WTC11 (cell line): ENCODE results near the gene MYO15A. TPM values are rescaled to one million over a fixed set of nuclear protein-coding genes. Genes with fewer than 3 reads are reported as not detected.
A peak's percentile ranks its signal among the peaks of the same experiment; 100 is the strongest.

ENCODE experiments used
- ATF1 ChIP-seq: sonication (generic); formaldehyde crosslinking; IDR thresholded peaks from 2 replicates; pipeline ENCODE4 v1.8.1; 2023; ENCODE audit warnings: mild to moderate bottlenecking, moderate library complexity, missing genetic modification reagents
- CREM ChIP-seq: sonication (generic); formaldehyde crosslinking; IDR thresholded peaks from 2 replicates; pipeline ENCODE4 v1.8.1; 2022; ENCODE audit warnings: mild to moderate bottlenecking, missing genetic modification reagents, moderate library complexity
- ETV6 ChIP-seq: sonication (generic); formaldehyde crosslinking; IDR thresholded peaks from 2 replicates; pipeline ENCODE4 v1.8.1; 2022; ENCODE audit warnings: mild to moderate bottlenecking, missing genetic modification reagents
- FOXJ3 ChIP-seq: sonication (generic); formaldehyde crosslinking; IDR thresholded peaks from 2 replicates; pipeline ENCODE4 v1.9.0; 2021; ENCODE audit warnings: missing genetic modification reagents, mild to moderate bottlenecking, borderline replicate concordance
- FOXK1 ChIP-seq: sonication (generic); formaldehyde crosslinking; IDR thresholded peaks from 2 replicates; pipeline ENCODE4 v1.8.0; 2022; ENCODE audit warnings: mild to moderate bottlenecking, moderate library complexity, missing genetic modification reagents
- FOXP1 ChIP-seq: sonication (generic); formaldehyde crosslinking; IDR thresholded peaks from 2 replicates; pipeline ENCODE4 v1.8.0; 2022; ENCODE audit warnings: missing genetic modification reagents, mild to moderate bottlenecking, moderate library complexity, borderline replicate concordance
- IRF2 ChIP-seq: sonication (generic); formaldehyde crosslinking; IDR thresholded peaks from 2 replicates; pipeline ENCODE4 v1.8.0; 2022; ENCODE audit warnings: low read depth, missing genetic modification reagents, borderline replicate concordance
- KAT7 ChIP-seq: sonication (generic); formaldehyde crosslinking; IDR thresholded peaks from 2 replicates; pipeline ENCODE4 v1.8.1; 2023; ENCODE audit warnings: missing genetic modification reagents, mild to moderate bottlenecking, borderline replicate concordance
- NR2C2 ChIP-seq: sonication (generic); formaldehyde crosslinking; IDR thresholded peaks from 2 replicates; pipeline ENCODE4 v1.8.0; 2022; ENCODE audit warnings: mild to moderate bottlenecking, missing genetic modification reagents
- TEAD1 ChIP-seq: sonication (generic); formaldehyde crosslinking; IDR thresholded peaks from 2 replicates; pipeline ENCODE4 v1.8.0; 2022; ENCODE audit warnings: mild to moderate bottlenecking, missing genetic modification reagents
- ZNF263 ChIP-seq: sonication (generic); formaldehyde crosslinking; IDR thresholded peaks from 2 replicates; pipeline ENCODE4 v1.8.1; 2022; ENCODE audit warnings: low read depth, mild to moderate bottlenecking, moderate library complexity, missing genetic modification reagents
- ZNF317 ChIP-seq: sonication (generic); formaldehyde crosslinking; IDR thresholded peaks from 2 replicates; pipeline ENCODE4 v1.8.1; 2023; ENCODE audit warnings: low read depth, mild to moderate bottlenecking, moderate library complexity, missing genetic modification reagents, borderline replicate concordance
- ZNF423 ChIP-seq: fragments of 250-450 bp; sonication (Bioruptor Pico); IDR thresholded peaks from 2 replicates; pipeline ENCODE4 v2.1.2; 2022; ENCODE audit warnings: mild to moderate bottlenecking, moderate library complexity
- ZNF671 ChIP-seq: fragments of 250-450 bp; sonication (Bioruptor Pico); IDR thresholded peaks from 2 replicates; pipeline ENCODE4 v1.8.0; 2021; ENCODE audit warnings: mild to moderate bottlenecking
- total RNA-seq: library from RNA; stranded (reverse); gene quantifications from 3 replicates; pipeline ENCODE4 v1.2.3, GENCODE V29; 2021
- TF ChIP-seq, protein P1 (sequence below): fragments of 250-450 bp; sonication (Bioruptor Pico); IDR thresholded peaks from 2 replicates; pipeline ENCODE4 v2.1.2; 2022; ENCODE audit warnings: mild to moderate bottlenecking, moderate library complexity
- TF ChIP-seq, protein P2 (sequence below): sonication (generic); formaldehyde crosslinking; IDR thresholded peaks from 2 replicates; pipeline ENCODE4 v1.8.1; 2022; ENCODE audit warnings: low read depth, mild to moderate bottlenecking, moderate library complexity, missing genetic modification reagents, borderline replicate concordance
- TF ChIP-seq, protein P3 (sequence below): sonication (generic); formaldehyde crosslinking; IDR thresholded peaks from 2 replicates; pipeline ENCODE4 v1.8.1; 2023; ENCODE audit warnings: mild to moderate bottlenecking, missing genetic modification reagents, moderate library complexity
- TF ChIP-seq, protein P4 (sequence below): sonication (generic); formaldehyde crosslinking; IDR thresholded peaks from 2 replicates; pipeline ENCODE4 v1.8.1; 2022; ENCODE audit warnings: mild to moderate bottlenecking, moderate library complexity, missing genetic modification reagents
- TF ChIP-seq, protein P5 (sequence below): sonication (generic); formaldehyde crosslinking; IDR thresholded peaks from 2 replicates; pipeline ENCODE4 v1.8.1; 2023; ENCODE audit warnings: mild to moderate bottlenecking, missing genetic modification reagents
- TF ChIP-seq, protein P6 (sequence below): sonication (generic); formaldehyde crosslinking; IDR thresholded peaks from 2 replicates; pipeline ENCODE4 v1.8.0; 2023; ENCODE audit warnings: missing genetic modification reagents
- TF ChIP-seq, protein P7 (sequence below): fragments of 250-450 bp; sonication (Bioruptor Pico); IDR thresholded peaks from 2 replicates; pipeline ENCODE4 v1.9.0; 2021; ENCODE audit warnings: mild to moderate bottlenecking, borderline replicate concordance

MYO15A gene
- total RNA-seq, 1 experiment from 2014 or later: 2.6 TPM

DNA sequence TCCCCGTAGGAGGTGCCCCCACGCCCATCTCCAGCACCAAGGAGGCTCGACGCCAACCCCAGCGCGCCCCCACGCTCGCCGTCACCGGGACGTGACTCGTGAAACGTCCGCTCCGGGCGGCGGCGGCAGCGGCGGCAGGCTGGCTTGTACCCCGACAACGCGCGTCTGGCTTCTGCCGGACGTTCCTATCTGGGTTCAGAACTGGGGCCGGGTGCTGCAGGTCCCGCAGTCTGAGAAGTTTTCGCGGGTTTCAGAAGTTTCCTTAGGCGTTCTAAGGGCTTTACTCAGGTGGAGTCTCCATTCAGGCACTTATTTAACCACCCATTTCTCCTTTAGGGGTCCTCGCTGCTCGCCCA lies 74.4 kb downstream of the MYO15A start (continued):
- TF ChIP-seq, protein P1, sequence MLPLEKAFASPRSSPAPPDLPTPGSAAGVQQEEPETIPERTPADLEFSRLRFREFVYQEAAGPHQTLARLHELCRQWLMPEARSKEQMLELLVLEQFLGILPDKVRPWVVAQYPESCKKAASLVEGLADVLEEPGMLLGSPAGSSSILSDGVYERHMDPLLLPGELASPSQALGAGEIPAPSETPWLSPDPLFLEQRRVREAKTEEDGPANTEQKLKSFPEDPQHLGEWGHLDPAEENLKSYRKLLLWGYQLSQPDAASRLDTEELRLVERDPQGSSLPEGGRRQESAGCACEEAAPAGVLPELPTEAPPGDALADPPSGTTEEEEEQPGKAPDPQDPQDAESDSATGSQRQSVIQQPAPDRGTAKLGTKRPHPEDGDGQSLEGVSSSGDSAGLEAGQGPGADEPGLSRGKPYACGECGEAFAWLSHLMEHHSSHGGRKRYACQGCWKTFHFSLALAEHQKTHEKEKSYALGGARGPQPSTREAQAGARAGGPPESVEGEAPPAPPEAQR (CRISPR knock-in tag): no peak
- TF ChIP-seq, protein P2, sequence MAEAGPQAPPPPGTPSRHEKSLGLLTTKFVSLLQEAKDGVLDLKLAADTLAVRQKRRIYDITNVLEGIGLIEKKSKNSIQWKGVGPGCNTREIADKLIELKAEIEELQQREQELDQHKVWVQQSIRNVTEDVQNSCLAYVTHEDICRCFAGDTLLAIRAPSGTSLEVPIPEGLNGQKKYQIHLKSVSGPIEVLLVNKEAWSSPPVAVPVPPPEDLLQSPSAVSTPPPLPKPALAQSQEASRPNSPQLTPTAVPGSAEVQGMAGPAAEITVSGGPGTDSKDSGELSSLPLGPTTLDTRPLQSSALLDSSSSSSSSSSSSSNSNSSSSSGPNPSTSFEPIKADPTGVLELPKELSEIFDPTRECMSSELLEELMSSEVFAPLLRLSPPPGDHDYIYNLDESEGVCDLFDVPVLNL (CRISPR knock-in tag): no peak
- TF ChIP-seq, protein P3, sequence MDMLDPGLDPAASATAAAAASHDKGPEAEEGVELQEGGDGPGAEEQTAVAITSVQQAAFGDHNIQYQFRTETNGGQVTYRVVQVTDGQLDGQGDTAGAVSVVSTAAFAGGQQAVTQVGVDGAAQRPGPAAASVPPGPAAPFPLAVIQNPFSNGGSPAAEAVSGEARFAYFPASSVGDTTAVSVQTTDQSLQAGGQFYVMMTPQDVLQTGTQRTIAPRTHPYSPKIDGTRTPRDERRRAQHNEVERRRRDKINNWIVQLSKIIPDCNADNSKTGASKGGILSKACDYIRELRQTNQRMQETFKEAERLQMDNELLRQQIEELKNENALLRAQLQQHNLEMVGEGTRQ (CRISPR knock-in tag): no peak; the same call in 1 of the 2 replicates
- TF ChIP-seq ZNF423 (CRISPR knock-in tag) (no peak), FOXP1 (CRISPR knock-in tag) (0 out of 2 replicates have a peak, but pooled peaks have one; percentile 0), ATF1 (no peak), CREM (no peak), FOXJ3 (CRISPR knock-in tag) (no peak), TEAD1 (CRISPR knock-in tag) (no peak), NR2C2 (CRISPR knock-in tag) (no peak), ETV6 (CRISPR knock-in tag) (0 out of 2 replicates have a peak, but pooled peaks have one; percentile 10), ZNF671 (CRISPR knock-in tag) (no peak), IRF2 (CRISPR knock-in tag) (no peak), ZNF263 (CRISPR knock-in tag) (no peak), KAT7 (CRISPR knock-in tag) (no peak), ZNF317 (CRISPR knock-in tag) (no peak), FOXK1 (CRISPR knock-in tag) (no peak)
- TF ChIP-seq, protein P4, sequence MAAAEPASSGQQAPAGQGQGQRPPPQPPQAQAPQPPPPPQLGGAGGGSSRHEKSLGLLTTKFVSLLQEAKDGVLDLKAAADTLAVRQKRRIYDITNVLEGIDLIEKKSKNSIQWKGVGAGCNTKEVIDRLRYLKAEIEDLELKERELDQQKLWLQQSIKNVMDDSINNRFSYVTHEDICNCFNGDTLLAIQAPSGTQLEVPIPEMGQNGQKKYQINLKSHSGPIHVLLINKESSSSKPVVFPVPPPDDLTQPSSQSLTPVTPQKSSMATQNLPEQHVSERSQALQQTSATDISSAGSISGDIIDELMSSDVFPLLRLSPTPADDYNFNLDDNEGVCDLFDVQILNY (CRISPR knock-in tag): no peak
- TF ChIP-seq, protein P5, sequence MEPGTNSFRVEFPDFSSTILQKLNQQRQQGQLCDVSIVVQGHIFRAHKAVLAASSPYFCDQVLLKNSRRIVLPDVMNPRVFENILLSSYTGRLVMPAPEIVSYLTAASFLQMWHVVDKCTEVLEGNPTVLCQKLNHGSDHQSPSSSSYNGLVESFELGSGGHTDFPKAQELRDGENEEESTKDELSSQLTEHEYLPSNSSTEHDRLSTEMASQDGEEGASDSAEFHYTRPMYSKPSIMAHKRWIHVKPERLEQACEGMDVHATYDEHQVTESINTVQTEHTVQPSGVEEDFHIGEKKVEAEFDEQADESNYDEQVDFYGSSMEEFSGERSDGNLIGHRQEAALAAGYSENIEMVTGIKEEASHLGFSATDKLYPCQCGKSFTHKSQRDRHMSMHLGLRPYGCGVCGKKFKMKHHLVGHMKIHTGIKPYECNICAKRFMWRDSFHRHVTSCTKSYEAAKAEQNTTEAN: no peak
- TF ChIP-seq, protein P6, sequence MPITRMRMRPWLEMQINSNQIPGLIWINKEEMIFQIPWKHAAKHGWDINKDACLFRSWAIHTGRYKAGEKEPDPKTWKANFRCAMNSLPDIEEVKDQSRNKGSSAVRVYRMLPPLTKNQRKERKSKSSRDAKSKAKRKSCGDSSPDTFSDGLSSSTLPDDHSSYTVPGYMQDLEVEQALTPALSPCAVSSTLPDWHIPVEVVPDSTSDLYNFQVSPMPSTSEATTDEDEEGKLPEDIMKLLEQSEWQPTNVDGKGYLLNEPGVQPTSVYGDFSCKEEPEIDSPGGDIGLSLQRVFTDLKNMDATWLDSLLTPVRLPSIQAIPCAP (CRISPR knock-in tag): no peak
- TF ChIP-seq, protein P7, sequence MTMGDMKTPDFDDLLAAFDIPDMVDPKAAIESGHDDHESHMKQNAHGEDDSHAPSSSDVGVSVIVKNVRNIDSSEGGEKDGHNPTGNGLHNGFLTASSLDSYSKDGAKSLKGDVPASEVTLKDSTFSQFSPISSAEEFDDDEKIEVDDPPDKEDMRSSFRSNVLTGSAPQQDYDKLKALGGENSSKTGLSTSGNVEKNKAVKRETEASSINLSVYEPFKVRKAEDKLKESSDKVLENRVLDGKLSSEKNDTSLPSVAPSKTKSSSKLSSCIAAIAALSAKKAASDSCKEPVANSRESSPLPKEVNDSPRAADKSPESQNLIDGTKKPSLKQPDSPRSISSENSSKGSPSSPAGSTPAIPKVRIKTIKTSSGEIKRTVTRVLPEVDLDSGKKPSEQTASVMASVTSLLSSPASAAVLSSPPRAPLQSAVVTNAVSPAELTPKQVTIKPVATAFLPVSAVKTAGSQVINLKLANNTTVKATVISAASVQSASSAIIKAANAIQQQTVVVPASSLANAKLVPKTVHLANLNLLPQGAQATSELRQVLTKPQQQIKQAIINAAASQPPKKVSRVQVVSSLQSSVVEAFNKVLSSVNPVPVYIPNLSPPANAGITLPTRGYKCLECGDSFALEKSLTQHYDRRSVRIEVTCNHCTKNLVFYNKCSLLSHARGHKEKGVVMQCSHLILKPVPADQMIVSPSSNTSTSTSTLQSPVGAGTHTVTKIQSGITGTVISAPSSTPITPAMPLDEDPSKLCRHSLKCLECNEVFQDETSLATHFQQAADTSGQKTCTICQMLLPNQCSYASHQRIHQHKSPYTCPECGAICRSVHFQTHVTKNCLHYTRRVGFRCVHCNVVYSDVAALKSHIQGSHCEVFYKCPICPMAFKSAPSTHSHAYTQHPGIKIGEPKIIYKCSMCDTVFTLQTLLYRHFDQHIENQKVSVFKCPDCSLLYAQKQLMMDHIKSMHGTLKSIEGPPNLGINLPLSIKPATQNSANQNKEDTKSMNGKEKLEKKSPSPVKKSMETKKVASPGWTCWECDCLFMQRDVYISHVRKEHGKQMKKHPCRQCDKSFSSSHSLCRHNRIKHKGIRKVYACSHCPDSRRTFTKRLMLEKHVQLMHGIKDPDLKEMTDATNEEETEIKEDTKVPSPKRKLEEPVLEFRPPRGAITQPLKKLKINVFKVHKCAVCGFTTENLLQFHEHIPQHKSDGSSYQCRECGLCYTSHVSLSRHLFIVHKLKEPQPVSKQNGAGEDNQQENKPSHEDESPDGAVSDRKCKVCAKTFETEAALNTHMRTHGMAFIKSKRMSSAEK (CRISPR knock-in tag): no peak
